NCI-H2196 treated with DMSO at 0.1 percent for 48 hours (cell line): ENCODE results near the gene SLC4A8.
A peak's percentile ranks its signal among the peaks of the same experiment; 100 is the strongest.
"Not testable (repeated sequence)": the region's sequence is repeated elsewhere in the genome, so short reads cannot be mapped to it uniquely, and the experiment has no call there.

Source experiments
- DNase-seq: peaks from one replicate; lab custom pipeline; 2025; ENCODE audit not compliant: unreplicated experiment; lab: John Stamatoyannopoulos, UW

Gene SLC4A8

GRCh38 chr12:51429700-51430099, 5.1 kb downstream of the SLC4A8 start:
- no peak for DNase-seq

GRCh38 chr12:51430196-51430895, 5.7 kb downstream of the SLC4A8 start:
- peak; percentile 65 for DNase-seq

GRCh38 chr12:51432921-51433320, 8.3 kb downstream of the SLC4A8 start:
- DNase-seq: no peak

- no peak for DNase-seq
These were observed 9.7 kb downstream of the SLC4A8 start for GRCh38 chr12:51434305-51434704.

GRCh38 chr12:51437431-51437830, 12.8 kb downstream of the SLC4A8 start:
- DNase-seq: no peak

- no peak for DNase-seq
These were observed 14.7 kb downstream of the SLC4A8 start for GRCh38 chr12:51439330-51439729.

GRCh38 chr12:51441583-51441982, 17.0 kb downstream of the SLC4A8 start:
- DNase-seq: no peak

- no peak for DNase-seq
These were observed 17.7 kb downstream of the SLC4A8 start for GRCh38 chr12:51442324-51442723.

GRCh38 chr12:51443573-51443972, 18.9 kb downstream of the SLC4A8 start:
- DNase-seq: no peak

GRCh38 chr12:51448618-51449256, 24.1 kb downstream of the SLC4A8 start:
- no peak for DNase-seq

GRCh38 chr12:51449580-51450246, 25.1 kb downstream of the SLC4A8 start:
- DNase-seq: no peak

- no peak for DNase-seq
These were observed 25.7 kb downstream of the SLC4A8 start for GRCh38 chr12:51450333-51450732.

GRCh38 chr12:51450806-51451205, 26.2 kb downstream of the SLC4A8 start:
- no peak for DNase-seq

GRCh38 chr12:51454016-51454415, 29.4 kb downstream of the SLC4A8 start:
- DNase-seq: not testable (repeated sequence)

- DNase-seq: not testable (repeated sequence)
These were observed 30.4 kb downstream of the SLC4A8 start for GRCh38 chr12:51455050-51455449.

GRCh38 chr12:51458635-51459034, 34.0 kb downstream of the SLC4A8 start:
- no peak for DNase-seq

- DNase-seq: peak; percentile 46
These were observed 35.9 kb downstream of the SLC4A8 start for GRCh38 chr12:51460519-51460918.

GRCh38 chr12:51465491-51465890, 40.9 kb downstream of the SLC4A8 start:
- no peak for DNase-seq

- DNase-seq: no peak
These were observed 45.5 kb downstream of the SLC4A8 start for GRCh38 chr12:51470116-51470515.

- no peak for DNase-seq
These were observed 46.7 kb downstream of the SLC4A8 start for GRCh38 chr12:51471111-51471864.

GRCh38 chr12:51472984-51473383, 48.4 kb downstream of the SLC4A8 start:
- no peak for DNase-seq
